ENCODE data around the gene PUS1.

PUS1 gene

GRCh38 chr12:131917139-131917710 is 11.9 kb upstream of the PUS1 start:
- DNase-seq = no peak

- DNase-seq = no peak
These were observed 11.3 kb upstream of the PUS1 start for GRCh38 chr12:131917711-131918306.

- DNase-seq = no peak
These were observed 10.6 kb upstream of the PUS1 start for GRCh38 chr12:131918311-131919050.

- DNase-seq = no peak
These were observed 10.1 kb upstream of the PUS1 start for GRCh38 chr12:131919051-131919347.

- no peak for DNase-seq
These were observed 9.5 kb upstream of the PUS1 start for GRCh38 chr12:131919366-131920156.

- DNase-seq = no peak
These were observed 8.9 kb upstream of the PUS1 start for GRCh38 chr12:131920157-131920508.

GRCh38 chr12:131920902-131921840 is 7.9 kb upstream of the PUS1 start:
- no peak for DNase-seq

- DNase-seq = no peak
These were observed 7.0 kb upstream of the PUS1 start for GRCh38 chr12:131921866-131922769.

GRCh38 chr12:131922772-131923171 is 6.3 kb upstream of the PUS1 start:
- no peak for DNase-seq

- DNase-seq = no peak
These were observed 5.8 kb upstream of the PUS1 start for GRCh38 chr12:131923260-131923659.

- no peak for DNase-seq
These were observed 1.7 kb upstream of the PUS1 start for GRCh38 chr12:131927110-131928079.

GRCh38 chr12:131928080-131928710 is 881 bp upstream of the PUS1 start:
- DNase-seq = no peak

- no peak for DNase-seq
These were observed 743 bp downstream of the PUS1 start for GRCh38 chr12:131929581-131930456.

GRCh38 chr12:131930510-131930909 is 1.4 kb downstream of the PUS1 start:
- no peak for DNase-seq

GRCh38 chr12:131933387-131933786 is 4.3 kb downstream of the PUS1 start:
- DNase-seq = no peak

GRCh38 chr12:131934535-131934934 is 5.5 kb downstream of the PUS1 start:
- no peak for DNase-seq

GRCh38 chr12:131938082-131938481 is 9.0 kb downstream of the PUS1 start:
- DNase-seq = no peak

GRCh38 chr12:131939007-131939406 is 9.9 kb downstream of the PUS1 start:
- no peak for DNase-seq

GRCh38 chr12:131940141-131940547 is 11.1 kb downstream of the PUS1 start:
- DNase-seq = no peak

Measured in NCI-H1092 treated with DMSO at 0.1 percent for 48 hours (cell line).